HG02981 (cell line): ENCODE results near the gene P2RY6.

ENCODE experiments used
- ATAC-seq: cut with Tn5 transposase; IDR thresholded peaks from one replicate; pipeline ENCODE4 v1.9.1; 2021; ENCODE audit warnings: mild to moderate bottlenecking, moderate library complexity; ENCODE audit not compliant: unreplicated experiment

P2RY6 gene

DNA sequence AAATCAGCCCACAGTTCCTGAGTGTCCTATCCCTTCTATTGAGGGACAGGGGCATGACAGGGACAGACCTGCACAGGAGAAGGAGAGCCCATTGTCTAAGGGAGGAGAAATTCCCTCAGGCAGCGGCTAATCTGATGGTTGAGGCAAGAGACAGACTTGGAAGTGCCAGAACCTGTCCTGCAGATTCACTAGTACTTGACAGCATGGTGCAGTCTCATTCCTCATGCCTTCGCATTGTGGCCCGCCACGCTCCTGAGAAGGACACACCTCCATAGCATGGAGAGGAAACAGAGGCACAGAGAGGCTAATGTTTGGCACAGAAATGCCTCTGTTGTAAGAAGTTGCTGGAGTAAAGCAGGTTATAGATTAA, 3.2 kb downstream of the P2RY6 start:
- no peak for ATAC-seq

DNA sequence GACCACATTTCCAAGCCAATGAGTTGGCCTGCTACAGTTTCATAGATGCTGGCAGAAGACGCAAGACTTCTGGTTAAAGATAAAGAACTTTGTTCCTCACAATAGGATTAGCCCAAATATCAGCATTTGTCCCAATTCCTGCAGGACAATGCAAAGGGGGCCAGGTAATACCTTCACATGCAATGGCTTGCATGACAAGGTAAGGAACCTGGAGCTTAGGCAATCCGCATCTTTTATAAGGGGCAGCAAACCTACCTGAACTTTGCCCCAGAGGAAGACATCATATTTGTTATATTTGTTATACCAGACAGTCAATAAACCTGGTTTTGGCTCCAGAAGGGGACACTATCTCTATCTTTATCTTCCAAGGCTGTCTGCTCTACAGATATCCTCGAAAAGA, 5.3 kb downstream of the P2RY6 start:
- no peak for ATAC-seq

DNA sequence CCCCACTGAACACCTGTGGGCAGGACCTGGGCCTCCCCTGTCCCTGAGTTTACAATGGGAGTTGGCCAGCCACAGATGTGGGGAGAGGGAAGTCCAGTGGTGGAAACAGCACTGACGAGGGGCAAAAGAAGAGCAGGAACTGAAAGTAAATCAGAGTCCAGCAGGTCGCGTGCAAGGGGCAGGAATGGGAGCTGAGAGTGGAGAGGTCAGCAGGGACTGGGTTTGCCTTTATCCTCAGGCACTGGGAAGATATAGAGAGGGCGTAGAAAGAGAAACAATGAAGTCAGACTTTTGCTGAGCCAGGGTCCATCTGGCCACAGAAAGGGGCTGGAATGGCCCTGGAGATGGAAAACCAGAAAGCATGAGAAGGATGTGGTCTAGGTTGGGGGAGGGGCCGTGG, 8.5 kb downstream of the P2RY6 start:
- no peak for ATAC-seq

DNA sequence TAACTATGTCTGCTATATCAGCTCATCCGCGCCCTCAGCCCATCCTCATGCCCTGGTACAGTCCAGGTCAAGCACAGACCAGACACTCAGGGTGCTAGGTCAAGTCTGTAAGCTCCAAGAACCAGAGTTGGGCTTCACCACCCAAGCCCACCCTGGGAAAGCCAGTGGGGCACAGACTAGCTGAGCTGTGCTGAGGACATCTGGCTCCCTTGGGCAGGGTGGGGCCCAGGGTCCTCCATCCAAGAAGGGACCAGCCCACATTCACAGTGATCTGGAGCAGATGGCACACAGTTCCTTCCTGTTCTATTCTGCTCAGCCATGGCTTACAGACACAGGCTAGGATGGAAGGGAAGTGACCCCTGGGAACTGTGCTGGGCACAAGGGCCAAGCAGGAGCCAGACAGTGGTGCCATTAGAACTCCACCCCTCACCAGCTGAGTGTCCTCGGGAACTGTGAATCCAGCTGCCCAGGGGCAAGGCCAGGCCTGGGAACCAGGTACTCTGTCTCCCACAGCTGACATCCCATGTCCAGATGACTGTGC, 9.1 kb downstream of the P2RY6 start:
- no peak for ATAC-seq

DNA sequence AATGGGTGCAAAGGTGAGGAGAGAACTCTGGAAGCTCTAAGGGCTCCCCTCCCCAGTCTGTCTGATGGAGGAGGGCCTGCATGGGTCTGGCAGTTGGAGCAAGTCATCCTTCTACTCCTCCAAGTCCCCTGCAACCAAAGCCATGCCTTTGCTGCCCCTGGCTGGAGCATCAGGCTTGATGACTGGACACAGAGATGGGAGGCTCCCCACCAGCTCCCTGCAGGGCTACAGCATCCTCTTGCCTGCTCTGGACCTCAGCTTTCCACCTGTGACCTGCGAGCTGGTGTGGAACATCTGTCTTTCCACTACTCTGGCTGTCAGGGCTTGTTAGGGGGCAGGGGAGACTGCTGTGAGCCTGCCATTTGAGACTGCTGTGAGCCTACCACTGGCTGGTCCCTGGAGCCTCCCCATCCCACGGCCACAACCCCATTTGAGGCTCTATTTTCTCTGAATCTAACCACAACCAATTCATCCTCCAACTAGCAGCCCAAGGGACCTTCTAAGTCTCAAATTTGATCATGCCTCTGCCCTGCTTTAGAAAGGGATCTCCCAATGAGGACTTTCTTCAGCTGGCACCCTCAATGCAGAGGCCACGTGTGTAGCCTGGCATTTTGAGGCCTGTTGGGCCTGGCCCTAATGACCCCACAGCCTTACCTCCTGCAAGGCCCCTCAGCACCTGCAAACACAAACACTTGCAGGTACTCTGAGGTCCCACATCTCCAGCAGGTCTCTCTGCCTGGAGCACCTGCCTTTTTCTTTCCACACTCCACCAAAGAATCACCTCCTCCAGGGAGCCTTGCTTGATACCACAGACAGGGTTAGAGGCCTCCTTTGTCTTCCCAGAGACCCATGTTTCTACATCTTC, 9.9 kb downstream of the P2RY6 start:
- ATAC-seq = no peak

DNA sequence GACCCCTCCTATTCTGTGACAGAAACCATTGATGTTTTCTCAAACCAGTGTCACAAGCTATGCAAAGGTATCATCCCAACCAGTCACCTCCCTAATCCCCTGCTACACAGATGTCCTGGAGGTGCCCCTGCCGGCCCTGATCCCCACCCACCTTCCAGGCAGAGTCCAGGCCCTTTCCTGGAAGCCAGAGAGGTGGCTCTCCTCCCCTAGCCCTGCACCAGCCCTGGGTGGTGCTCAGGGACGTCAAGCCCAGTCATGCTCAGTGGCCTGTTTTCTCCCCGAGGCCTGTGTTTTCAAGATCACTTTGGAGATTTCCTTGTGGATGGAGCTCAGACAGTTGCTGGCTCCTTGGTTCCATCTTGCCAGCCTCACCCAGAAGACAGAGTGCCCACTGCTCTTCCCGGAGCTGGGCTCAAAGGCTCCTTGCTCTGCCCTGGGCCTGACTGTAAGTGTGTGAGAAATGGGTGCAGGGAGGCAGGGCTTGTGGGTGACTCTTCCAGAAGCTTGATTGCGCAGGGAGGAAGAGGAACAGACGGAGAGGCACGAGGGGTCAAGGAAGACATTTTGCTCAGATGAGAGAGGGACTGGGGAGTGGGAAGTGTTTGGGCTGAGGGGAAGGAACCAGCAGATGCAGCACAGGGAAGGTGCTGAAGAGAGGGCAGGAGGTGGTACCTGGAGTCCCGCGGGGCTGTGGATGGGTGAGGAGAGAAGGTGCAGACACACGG, 11.3 kb downstream of the P2RY6 start:
- ATAC-seq = no peak

DNA sequence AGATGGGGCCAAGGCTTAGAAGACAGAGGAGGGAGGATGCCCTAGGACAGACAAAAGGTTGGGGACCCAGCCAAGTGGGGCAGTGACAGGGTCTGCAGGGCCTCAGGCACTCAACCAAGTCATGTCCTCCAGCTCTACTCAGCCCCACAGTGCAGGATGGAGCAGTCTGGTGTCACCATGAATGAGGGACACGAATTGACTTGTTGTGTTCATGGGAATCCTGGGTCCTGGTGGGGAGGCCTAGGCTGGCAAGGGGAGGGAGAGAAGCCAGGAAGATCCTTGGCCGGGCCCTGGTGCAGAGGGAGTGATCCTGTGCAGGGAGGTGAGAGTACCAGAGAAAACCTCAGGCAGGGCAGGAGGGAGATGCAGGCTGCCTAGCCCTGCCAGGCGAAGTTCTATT, 12.0 kb downstream of the P2RY6 start:
- no peak for ATAC-seq

DNA sequence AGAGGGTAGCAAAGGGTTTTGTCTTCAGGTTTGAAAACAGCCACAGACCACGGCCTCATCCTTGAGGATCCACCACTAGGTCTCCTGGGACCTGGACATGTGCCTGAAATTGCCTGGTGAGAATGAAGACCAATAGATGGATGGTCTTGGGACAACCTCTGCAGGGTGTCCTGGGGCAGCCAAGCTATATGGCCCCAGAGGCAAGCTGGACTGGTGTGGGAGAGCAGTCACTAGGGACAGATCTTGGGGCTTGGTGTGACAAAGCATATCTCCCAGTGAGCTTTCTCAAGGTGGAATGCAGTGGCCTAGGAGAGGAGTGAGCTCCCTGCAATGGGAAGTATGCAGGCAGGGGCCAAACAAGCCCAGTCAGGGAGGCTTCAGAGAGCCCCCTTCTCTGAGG, 13.6 kb downstream of the P2RY6 start:
- no peak for ATAC-seq

DNA sequence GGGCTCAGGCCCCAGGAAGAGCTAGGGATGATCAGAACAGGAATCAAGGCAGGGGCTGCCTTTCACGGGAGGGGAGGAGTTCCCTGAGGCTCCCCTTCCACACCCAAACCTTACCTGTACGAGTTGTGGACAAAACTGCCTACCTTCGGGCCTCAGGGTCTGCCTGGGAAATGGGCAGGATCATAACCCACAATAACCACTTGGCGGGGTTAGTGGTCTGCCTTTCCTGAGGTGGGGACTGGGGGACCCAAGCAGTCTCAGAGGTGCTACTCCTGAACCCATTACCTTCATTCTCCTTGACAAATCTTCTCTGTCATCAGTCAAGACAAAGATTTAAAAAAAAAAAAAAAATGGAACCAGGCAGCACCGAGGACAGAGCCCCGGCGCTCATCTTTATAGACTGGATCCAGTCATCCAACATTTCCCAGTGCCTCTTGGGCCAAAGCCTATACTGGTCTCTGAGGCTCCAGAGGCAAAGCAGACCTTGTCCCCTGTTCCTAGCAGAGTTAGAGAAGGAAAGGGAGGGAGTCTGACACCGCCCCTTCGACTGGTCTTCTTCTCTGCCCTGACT, 14.2 kb downstream of the P2RY6 start:
- ATAC-seq = no peak

DNA sequence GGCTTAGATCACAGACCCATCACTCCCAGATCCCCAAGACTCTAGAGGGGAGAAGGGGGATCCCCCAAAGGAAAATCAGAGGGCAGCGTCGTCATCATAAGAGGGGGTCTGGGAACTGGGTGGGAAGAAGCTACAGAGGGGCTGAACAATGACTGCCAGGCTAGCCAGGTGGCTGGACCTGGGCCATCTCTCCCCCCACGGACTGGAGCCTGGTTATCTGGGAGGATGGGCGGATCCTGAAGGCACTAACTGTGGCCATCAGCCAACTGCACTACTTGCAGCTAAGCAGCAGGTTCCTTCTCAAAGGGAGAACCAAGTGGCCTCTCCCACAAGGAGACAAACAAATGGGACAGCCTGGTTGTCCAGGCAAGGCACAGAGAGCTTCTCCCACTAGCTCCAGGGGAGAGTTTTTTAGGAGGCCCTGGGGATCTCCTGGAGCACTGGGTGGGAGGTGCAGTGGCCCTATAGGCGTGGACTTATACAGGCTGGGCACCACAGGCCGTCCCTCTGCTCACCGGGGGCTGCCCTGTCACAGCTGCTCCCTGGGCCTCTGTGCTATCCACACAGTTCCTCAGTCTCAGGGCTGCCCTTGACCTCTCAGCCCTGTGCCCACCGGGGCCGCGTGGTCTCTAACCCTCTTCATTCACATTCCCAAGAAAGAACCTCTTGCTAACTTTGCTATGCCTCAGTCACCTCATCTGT, 15.4 kb downstream of the P2RY6 start:
- ATAC-seq = no peak

DNA sequence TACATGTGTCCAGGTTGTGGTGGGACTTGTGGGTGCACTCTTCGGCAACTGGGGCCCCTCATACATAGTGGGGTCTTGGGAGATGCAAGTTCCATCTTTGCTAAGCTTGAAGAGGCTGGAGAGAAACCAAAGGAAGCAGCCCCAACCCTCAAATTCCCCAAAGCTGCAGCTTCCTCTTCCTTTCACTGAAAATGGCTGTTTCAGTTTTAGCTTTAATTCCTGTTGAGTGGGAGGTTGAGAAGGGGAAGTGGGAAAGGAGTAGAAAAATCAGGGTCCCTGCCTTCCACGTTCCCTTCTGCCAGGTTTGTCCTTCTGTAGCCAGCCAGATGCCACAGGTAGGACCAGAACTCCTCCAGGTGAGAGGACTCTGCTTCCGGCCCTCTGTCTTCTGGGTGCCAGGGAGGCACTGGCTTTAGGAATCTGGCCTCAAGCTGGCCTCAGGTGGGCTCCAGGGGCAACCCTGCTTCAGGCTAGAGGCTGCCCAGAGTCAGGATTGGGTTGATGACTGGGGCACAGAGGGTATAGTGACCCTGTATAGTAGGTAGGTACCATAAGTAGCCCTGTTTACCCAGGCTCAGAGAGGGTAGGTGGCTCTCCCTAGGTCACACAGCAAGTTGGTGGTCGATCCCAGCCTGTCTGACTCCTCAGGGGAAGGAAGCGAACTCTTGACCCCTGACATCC, 16.2 kb downstream of the P2RY6 start:
- ATAC-seq = no peak

DNA sequence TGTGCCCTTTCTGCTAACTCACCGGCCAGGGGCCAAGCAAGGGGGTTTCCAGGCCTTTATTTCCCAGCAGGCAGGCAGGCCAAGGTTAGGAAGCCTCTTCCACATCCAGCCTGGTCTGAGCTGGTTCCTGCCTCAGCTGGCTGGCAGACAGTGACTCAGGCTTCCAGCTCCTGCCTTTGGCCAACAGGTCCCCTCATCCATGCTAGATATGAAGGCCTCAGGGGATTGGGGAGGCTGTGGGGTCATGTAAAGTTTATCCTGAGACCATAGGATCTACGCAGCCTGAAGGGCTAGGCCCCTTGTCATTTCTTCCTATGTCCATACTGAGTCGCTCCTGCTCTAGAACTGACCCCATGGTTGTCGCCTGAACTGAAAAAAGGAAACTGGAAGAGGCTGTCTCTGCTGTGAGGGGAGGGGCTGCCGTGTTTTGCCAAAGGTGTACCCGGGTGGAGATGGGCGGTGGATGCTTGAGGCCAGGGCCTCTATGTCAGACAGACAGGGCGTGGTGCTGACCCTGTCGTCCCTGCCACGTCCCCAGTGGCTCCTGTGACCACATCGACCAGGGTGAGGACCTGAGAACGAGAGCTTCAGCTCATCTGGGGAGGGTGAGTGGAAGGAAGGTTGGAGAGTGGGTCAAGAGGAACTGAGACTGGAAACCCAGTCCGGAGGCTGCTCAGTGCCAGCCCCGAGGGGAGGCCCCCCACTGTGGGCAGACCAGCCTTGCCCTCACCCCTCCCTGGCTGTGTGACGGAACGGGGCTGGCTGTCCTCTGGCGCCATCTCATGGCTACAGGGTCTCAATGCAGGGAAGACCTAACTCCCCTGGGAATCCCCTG, 17.0 kb downstream of the P2RY6 start:
- ATAC-seq = peak; percentile 54

DNA sequence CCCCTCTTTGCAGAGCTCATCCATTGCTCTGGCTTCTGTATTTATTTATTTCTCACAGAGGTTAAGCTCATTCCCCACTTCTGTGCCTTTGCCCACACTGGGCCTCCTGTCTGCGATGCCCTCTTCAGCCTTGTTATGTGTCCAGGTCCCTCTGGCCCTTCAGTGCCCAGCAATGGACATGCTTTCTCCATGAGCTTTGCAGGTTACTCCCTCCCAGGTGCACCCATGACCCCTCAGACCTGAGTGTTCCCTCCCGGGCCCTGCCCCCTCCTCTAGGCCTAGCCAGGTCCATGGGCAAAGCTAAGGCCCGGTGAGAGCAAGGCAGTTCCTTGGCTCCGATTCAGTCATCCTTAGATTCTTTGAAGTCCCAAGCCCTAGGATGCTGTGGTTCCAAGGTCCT, 18.4 kb downstream of the P2RY6 start:
- ATAC-seq = no peak

DNA sequence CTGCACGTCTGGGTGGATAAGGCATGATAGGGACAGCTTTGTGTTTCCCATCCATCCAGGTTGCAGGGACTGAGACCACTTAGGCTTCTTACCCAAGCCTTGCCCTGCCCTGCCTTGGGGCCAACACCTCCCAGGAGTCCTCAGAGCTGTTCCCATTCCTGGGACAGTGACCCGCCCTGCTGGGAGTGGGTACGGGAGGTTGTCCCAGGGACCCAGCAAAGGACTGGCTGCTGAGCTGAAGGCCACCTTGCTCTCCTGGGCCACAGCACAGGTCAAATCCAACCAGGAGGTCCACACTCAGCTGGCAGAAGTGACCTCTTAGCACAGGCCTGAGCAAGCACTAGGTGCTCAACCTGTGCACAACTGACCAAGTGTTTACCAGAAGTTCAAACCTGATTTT, 19.1 kb downstream of the P2RY6 start:
- no peak for ATAC-seq

DNA sequence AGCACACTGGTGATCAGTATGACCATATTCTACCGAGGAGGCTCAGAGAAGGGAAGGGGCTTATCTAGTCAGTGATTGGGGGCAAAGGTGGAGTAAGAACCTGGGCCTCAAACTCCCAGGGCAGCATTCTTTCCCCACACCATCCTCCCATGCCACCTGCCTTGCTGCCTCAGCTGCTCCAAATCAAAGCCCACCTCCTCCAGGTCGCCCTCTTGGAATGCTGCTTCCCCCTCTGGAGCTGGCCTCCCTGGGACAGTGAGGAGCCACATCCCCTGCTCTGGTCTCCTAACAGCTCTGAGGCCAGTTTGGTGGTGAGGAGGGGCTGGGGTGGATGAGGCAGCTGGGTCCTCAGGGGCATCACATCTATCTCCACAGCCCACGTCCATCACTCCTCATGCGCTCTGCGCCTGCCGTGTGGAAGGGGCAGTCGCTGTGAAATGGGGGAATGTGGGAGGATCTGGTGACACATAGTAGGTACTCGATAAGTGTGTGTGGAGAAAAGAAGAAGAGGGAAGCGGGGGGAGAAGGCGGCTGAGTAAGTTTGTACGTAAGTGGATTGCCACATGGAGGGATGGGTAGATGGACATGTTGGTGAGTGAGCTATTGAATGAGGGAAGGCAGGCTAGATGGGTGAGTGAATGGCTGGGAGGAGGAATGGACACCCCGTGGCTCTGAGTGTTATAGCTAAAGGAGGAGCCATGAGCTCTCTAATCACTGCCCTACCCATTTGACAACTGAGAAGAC, 19.8 kb downstream of the P2RY6 start:
- ATAC-seq = no peak

DNA sequence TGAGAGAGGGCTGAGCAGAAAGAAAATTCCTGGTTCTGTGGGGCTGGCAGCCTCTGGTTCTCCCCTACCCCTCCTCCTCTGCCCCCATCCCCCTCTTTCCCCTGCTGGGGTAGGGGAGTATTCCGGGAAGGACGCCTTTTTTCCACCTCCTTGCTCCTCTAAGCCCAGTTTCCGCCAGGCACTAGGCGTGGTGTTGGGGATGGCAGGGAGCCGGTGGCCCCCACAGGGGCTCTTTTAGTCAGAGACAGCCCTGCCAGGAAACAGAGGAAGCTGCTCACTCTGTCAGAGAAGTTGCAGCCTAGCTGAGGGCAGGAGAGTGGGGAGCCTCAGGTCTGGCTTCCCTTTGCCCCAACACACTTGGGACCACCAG, 20.4 kb downstream of the P2RY6 start:
- ATAC-seq = no peak

DNA sequence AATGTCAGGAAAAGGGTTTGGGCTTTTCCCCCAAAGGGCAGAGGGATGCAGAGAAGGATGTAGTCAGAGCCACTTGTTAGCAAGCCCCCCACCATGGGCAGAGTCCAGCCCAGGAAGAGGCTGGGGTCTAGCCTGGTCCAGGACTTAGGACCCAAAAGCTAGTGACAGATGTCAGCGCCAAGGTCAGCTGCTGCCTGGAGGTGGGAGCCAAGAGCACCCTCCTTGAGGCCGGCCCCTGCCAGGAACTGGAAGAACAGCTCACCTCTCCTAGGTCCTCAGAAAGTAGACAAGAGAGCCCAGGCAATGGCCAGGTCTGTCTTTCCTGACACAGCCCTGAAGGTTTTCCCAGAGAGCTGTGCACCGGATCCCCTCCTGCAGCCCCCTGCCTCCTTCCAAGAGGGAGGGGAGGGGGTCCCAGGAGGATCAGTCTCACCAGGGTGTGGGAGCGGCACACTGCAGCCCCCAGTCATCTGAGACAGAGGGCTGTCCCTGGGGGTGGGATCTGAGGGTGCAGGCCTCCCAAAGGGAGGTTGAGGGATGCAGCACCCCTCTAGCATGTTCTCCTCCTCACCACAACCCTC, 21.3 kb downstream of the P2RY6 start:
- no peak for ATAC-seq

DNA sequence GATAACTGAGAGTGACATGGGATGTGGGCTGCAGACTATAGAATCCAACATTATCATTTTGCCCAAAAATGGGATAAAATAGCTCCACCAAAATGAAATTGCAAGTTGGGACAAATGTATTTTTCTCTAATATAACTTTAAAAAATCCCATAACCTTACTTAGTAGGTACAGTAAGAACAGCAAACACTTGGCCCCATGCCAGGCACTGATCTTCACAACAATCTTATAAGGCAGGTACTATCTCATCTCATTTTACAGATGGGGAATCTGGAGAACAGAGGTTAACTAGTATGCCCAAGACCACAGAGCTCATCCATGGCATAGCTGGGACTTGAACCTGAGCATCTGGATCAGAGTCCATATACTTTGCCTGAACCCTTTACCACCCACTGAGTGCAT, 22.5 kb downstream of the P2RY6 start:
- no peak for ATAC-seq
